ENCODE data around the gene PRMT2. TPM values are rescaled to one million over a fixed set of nuclear protein-coding genes. Genes with fewer than 3 reads are reported as not detected.

Gene PRMT2
- total RNA-seq (2022; extraction: Qiagen RNA extraction), result 48.2 to 55.4 TPM (median 52.1 TPM) in 5 replicates

DNA sequence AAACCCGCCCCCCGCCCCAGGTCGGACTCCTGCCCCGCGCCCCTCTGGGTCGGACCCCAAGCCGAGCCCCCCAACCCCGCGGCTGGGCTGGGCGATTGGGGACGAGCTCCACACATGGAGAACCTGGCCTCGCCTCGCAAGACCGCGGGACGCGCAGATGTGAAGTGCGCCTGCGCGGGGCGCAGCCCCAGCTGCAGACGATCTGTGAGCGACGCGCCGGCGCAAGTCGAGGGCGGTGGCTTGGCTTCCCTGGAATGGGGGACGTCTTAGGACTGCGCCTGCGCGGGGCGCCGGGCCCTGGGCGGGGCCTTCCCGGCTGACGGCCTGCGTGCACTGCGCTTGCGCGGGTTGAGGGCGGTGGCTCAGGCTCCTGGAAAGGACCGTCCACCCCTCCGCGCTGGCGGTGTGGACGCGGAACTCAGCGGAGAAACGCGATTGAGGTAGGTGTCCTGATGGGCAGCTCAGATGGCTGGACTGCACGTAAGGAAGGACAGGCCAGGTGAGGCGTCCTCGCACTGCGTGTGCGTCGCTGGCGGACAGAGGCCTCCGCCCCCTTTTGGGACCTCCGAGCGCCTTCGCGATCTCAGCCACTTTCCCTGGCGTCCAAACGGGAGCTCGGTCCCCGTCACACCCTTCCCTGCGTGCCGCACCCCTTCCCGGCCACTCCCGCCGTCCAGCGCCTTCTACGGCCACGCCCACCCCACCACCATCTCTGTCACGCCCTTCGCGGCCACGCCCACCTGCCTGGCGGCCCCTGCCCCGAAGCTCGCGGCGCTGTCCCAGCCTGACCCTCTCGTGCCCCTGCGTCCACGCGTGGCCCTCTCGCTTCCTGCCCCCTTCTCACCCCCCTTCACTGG, at the start of gene PRMT2:
PRMT2 (plus strand) TSS at position 351 of the 857 bp plus-strand sequence. CDS start 1,278 bp downstream, outside the sequence.

GRCh38 chr21:46604975-46605766, 30.3 kb upstream of the PRMT2 start, which contains the start of gene S100B:
Gene S100B (minus strand): TSS chr21:46605082. CDS start chr21:46602415, 2,667 bp downstream.

Other genes with a start within 250 kb of the PRMT2 start
- 7.3 to 13.2 TPM (median 12.1 TPM) in 5 replicates for gene DIP2A, start 176.8 kb upstream of the PRMT2 start, total RNA-seq (2022; extraction: Qiagen RNA extraction)
- not detected in 5 replicates for gene S100B, start 30.6 kb upstream of the PRMT2 start, total RNA-seq (2022; extraction: Qiagen RNA extraction)

Measured in A549 treated with dexamethasone at 1 μM for 4 hours (cell line).